Stimulated activated CD8-positive, alpha-beta memory T cell treated with anti-CD3 and anti-CD28 coated beads, Interleukin-15, amount 100 ng/mL, for 1 hour (primary cell): Measurements from ENCODE around the gene MORC3.
"Not testable (repeated sequence)": the region's sequence is repeated elsewhere in the genome, so short reads cannot be mapped to it uniquely, and the experiment has no call there.

ENCODE experiments used
- DNase-seq: peaks from one replicate; pipeline ENCODE4 v3.0.0-alpha.2; 2020; ENCODE audit warnings: low read depth

Gene MORC3, protein sequence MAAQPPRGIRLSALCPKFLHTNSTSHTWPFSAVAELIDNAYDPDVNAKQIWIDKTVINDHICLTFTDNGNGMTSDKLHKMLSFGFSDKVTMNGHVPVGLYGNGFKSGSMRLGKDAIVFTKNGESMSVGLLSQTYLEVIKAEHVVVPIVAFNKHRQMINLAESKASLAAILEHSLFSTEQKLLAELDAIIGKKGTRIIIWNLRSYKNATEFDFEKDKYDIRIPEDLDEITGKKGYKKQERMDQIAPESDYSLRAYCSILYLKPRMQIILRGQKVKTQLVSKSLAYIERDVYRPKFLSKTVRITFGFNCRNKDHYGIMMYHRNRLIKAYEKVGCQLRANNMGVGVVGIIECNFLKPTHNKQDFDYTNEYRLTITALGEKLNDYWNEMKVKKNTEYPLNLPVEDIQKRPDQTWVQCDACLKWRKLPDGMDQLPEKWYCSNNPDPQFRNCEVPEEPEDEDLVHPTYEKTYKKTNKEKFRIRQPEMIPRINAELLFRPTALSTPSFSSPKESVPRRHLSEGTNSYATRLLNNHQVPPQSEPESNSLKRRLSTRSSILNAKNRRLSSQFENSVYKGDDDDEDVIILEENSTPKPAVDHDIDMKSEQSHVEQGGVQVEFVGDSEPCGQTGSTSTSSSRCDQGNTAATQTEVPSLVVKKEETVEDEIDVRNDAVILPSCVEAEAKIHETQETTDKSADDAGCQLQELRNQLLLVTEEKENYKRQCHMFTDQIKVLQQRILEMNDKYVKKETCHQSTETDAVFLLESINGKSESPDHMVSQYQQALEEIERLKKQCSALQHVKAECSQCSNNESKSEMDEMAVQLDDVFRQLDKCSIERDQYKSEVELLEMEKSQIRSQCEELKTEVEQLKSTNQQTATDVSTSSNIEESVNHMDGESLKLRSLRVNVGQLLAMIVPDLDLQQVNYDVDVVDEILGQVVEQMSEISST

DNA sequence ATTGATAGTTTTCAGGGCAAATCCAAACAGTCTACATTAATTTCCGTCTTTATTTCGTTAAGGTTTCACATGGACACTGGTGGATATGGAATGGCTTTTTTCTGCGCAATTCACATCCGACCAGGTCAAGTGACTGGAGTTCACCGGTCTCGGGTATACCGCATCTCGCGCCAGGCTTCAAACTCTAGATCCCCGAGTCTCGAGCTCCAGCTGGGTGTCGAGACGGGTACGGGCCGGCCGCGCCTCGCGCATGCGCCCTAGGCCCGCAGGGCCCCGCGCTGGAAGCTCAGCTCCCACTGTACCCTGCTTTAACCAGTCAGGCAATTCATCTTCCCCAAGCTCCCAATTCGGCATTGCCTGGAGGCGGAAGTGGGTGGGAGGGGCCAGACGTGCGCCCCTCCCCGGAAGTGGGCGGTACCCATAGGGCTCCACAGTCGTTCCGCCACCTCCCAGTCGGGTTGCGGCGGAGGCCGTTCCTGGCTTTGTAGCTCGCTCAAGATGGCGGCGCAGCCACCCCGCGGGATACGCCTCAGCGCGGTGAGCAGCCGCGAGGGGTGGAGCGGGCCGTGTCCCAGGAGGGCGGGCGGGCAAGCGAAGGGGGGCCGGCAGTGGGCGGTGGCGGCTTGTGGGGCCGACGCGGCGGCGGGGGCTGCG lies at the start of gene MORC3:
TSS of gene MORC3 (plus strand) at position 431 of the 654 bp plus-strand sequence. CDS start at position 499, 68 bp downstream.
- DNase-seq: peak; percentile 95

DNA sequence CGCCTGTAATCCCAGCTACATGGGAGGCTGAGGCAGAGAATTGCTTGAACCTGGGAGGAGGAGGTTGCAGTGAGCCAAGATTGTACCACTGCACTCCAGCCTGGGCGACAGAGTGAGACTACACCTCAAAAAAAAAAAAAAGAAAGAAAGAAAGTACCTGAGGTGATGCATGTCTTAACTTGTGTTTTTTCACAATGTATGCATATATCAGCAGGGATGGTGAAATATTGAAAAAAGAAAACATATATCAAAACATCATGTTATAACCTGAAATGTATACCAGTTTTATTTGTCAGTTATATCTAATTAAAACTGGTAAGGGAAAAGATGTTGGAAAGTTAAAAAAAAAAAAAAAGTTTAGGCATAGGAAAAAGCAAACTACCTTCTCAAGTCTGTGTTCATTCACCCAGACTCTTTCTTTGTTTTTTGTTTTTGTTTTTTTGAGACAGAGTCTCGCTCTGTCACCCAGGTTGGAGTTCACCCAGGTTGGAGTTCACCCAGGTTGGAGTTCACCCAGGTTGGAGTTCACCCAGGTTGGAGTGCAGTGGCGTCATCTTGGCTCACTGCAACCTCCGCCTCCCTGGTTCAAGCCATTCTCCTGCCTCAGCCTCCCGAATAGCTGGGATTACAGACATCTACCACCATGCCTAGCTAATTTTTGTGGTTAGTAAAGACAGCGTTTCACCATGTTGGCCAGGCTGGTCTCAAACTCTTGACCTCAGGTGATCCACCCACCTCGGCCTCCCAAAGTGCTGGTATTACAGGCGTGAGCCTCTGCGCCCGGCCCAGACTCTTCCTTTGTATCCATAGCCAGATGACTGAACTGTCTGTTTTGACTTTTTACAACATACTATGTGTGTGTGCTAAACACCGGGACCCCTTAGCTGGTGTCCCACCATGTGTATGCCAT lies 49.0 kb upstream of the MORC3 start:
- DNase-seq: not testable (repeated sequence)

DNA sequence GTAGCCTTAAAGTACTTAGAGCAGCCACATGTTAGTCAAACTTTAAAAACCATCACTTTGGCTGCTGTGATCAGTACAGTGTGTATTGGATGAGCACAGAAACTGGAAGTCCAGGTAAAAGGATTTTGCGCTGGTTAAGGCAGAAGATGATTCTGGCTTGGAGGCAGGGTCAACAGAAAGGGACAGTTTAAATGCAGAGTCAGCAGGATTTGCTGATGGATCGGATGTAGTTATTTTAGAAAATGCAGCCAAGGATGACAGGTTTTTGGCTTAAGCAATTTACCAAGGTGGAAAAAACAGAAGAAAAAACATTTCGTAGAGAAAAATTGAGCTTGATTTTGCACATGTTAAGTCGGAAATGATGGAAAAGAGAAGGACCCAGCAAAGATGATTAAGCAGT lies 45.9 kb upstream of the MORC3 start:
- DNase-seq: no peak

DNA sequence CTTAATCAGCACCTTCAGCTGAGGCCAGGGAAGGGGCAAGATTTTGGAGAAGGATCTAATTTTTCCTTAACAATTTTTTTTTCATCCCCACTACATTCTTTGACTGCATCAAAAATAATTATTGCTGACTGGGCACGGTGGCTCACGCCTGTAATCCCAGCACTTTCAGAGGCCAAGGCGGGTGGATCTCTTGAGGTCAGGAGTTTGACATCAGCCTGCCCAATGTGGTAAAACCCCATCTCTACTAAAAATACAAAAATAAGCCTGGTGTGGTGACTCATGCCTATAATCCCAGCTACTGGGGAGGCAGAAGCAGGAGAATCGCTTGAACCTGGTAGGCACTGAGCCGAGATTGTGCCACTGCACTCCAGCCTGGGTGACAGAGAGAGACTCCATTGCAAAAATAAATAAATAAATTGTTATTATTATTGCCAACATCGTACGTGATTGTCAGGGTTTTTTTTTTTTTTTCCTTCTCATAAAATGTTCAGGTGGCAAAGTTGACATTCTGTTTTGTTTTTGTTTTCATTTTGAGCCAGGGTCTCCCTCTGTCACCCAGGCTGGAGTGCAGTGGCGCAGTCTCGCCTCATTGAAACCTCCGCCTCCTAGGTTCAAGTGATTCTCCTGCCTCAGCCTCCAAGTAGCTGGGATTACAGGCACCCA lies 37.3 kb upstream of the MORC3 start:
- no peak for DNase-seq

DNA sequence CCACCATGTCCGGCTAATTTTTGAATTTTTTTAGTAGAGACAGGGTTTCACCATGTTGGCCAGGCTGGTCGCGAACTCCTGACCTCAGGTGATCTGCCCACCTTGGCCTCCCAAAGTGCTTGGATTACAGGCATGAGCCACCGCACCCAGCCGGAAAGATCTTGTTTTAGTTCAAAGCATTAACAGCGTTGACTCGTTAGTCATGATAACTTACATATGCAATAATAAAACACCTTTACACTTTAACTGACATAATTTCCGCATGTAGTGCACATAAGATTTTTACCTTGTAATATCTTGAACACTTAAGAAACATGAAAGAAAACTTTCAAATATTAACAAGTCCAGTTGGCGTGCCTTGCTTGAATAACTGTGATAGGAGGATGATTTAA lies 36.8 kb upstream of the MORC3 start:
- not testable (repeated sequence) for DNase-seq

DNA sequence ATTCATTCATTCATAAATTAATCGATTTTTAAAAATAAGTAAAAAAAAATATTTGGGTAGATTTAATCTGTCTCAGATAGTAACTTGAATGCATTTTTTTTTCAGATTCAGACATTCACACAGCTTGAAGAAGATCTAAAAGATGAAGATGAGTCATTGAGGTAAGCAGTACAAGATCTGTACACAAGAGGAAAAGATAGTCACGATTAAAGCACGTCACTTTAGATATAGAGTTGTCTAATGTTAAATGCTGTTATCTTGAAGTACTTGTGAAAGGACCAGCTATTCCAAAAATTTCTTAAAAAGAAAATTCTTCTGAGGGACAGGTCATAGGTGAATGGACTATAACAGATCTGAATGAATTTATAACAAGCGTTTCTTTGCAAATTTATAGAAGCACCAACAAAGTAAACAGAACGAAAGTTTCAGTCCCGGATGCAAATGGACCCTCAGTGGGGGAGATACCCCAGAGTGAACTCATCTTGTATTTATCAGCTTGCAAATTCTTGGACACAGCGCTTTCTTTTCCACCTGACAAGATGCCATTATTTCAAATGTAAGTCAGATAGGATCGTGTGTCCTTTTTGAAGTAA lies 31.2 kb upstream of the MORC3 start:
- no peak for DNase-seq

DNA sequence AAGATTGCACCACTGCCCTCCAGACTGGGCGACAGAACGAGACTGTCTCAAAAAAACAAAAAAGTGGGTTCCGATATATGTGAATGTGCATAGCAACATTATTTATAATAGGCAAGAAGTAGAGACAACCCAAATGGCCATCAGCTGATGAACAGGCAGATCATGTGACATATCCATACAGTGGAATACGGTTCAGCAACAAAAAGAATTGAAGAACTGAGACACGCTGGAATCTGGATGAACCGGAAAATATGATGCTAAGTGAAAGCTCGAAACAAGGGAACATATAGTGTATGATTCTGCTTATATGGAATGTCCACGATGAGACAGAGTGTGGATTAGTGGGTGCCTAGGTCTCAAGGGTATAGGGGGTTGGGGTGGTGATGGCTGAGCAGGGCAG lies 28.5 kb upstream of the MORC3 start:
- no peak for DNase-seq

DNA sequence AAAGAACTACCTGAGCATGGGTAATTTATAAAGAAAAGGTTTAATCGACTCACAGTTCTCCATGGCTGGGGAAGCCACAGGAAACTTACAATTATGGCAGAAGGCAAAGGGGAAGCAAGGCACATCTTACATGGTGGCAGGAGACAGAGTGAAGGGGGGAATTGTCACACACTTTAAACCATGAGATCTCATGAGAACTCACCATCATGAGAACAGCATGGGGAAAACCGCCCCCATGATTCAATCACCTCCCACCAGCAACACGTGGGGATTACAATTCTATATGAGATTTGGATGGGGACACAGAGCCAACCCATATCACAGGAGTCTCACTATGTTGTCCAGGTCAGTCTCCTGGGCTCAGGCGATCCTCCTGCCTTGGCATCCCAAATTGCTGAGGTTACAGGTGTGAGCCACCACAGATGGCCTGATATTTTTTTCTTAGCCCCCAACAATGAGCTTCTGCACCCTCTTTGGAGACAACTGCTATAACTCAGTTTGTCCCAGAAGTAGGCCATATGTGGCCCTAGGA lies 22.5 kb upstream of the MORC3 start:
- no peak for DNase-seq

DNA sequence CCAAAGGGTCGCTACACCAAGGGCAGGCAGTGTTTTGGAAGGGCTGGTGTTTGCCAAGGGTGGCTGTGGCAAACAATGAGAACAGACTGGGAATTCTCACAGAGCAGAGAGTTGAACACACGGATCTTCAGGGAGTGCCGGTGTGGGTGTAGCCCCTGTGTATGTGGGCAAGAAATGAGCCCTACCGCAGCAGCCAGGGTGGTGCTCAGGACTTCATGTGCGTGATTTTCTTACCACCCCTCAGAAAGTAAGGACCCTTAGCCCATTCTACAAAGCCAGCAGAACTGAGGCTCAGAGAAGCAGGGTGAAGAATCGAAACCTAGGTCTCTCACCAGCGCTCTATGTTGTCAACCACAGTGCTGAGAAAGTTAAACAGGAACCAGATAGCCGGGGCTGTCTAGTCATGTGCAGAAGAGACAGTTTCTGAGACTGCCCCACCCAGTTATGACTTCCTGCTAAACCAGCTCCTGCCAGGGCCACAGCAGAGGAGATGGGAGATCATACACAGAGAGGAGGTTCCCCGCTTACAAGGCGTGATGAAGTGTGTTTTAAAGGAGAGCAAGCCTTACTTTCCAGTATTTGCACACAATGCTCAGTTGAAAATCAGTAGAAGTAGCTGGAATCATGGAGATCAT lies 21.9 kb upstream of the MORC3 start:
- peak; percentile 35 for DNase-seq

DNA sequence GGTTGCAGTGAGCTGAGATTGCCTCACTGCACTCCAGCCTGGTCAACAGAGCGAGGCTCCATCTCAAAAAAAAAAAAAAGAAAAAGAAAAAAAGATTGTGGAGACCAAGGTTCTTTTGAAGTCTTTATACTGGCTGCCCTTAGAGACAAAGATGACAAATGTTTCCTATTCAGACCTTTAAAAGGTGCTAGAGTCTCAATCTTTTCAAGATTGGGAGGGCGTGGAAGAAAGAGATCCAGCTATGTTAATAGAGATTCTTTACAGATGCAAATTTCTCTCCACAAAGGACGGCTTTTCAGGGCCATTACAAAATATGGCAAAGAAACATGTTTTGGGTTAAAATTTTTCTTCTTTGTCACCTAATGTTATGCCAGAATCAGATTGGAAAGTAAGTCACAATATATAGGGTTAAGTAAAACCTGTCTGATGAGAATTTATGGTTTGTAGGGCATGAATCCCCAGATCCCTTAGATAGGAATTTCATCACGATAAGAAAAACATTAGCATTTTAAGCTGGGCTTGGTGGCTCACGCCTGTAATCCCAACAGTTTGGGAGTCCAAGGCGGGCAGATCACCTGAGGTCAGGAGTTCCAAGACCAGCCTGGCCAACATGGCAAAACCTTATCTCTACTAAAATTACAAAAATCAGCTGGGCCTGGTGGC lies 13.0 kb upstream of the MORC3 start:
- no peak for DNase-seq

DNA sequence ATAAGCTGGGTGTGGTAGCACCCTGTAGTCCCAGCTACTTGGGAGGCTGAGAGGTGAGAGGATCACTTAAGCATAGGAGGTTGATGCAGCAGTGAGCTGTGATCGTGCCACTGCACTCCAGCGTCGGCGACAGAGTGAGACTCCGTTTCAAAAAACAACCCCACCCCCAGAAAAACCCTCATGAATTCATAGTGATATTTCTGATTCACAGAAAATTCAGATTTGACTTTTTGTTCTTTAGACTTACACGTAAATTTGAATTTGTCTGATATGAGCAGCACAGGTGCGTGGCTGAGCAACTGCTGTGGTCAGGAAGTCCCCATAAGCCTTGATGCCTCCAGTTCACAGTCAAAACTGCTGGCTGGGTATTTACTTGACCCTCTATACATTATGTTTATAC lies 10.0 kb upstream of the MORC3 start:
- DNase-seq: no peak

DNA sequence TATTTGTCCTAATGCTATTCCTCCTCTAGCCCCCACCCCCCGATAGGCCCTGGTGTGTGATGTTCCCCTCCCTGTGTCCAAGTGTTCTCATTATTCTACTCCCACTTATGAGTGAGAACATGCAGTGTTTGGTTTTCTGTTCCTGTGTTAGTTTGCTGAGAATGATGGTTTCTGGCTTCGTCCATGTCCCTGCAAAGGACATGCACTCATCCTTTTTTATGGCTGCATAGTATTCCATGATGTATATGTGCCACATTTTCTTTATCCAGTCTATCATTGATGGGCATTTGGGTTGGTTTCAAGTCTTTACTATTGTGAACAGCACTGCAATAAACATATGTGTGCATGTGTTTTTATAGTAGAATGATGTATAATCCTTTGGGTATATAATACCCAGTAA lies 6.6 kb upstream of the MORC3 start:
- not testable (repeated sequence) for DNase-seq

DNA sequence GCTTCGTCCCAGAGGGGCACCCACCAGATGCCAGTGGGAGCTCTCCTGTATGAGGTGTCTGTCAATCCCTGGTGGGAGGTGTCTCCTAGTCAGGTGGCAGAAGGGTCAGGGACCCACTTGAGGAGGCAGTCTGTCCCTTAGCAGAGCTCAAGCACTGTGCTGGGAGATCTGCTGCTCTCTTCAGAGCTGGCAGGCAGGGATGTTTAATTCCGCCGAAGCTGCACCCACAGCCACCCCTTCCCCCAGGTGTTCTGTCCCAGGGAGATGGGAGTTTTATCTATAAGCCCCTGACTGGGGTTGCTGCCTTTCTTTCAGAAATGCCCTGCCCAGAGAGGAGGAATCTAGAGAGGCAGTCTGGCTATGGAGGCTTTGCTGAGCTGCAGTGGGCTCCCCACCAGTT lies 4.0 kb upstream of the MORC3 start:
- DNase-seq: not testable (repeated sequence)

DNA sequence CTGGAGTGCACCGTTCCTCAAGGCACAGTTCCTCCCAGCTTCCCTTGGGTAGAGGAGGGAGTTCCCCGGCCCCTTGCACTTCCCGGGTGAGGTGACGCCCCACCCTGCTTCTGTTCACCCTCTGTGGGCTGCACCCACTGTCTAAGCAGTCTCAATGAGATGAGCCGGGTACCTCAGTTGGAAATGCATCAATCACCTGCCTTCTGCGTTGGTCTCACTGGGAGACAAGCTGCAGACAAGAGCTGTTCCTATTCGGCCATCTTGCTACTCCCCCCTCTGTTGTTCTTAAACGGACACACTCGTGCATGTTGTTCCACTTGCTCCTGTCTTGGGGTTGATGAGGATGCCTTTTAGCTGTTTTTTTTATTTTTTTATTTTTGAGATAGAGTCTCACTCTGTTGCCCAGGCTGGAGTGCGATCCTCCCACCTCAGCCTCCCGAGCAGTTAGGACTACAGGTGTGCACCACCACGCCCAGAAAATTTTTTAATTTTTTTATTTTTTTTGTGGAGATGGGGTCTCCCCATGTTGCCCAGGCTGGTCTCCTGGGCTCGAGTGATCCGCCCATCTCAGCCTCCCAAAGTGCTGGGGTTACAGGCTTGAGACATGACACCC lies 3.0 kb upstream of the MORC3 start:
- DNase-seq: no peak

DNA sequence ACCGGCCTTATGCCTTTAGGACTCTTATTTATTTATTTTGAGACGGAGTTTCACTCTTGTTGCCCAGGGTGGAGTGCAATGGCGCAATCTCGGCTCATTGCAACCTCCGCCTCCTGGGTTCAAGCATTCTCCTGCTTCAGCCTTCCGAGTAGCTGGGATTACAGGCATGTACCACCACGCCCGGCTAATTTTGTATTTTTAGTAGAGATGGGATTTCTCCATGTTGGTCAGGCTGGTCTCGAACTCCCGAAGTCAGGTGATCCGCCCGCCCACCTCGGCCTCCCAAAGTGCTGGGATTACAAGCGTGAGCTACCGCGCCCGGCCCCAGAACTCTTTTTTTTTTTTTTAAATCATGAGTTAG lies 611 bp upstream of the MORC3 start:
- DNase-seq: not testable (repeated sequence)

DNA sequence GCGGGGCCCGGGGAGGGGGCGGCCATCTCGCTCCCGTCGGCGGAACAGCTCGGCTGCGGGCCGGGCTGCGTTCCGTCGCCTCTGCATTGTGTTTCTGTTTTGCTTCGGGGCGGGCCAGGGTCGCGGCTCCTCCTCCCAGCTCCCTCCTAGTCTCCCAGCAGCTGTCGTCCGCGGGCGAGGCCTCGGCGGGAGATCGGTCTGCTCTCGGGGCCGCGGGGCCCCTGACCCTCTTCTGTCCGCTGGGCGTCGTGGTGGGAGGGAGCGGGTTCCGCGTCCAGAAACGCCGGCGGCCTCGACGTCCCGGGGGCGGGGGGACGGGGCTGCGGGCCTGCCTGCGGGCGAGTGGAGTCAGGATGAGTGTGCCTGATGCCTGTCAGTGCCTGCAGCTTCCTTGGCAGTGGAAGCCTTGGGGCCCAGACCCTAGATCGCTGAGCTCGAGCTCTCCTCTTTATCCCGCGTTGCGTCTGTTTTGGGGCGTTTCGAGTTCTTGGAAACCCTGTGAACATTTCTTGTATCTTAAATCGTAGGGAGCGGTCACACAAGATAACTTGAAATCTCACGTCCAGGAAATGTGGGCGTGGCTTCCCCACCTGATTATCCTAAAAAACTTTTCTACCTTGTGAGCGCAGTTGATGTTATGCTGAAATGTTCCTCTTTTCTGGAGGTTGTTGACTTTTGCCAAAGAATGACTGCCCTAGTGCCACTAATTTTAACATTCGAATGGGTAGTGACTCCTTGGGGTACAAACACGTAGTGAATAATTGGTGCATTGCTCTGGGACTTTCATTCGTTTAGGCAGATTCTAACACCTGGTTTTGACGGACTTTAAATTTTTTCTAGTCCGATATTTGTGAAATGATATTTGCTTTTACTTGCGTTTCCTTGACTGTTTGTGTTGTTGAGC lies 676 bp downstream of the MORC3 start:
- DNase-seq: peak; percentile 24

DNA sequence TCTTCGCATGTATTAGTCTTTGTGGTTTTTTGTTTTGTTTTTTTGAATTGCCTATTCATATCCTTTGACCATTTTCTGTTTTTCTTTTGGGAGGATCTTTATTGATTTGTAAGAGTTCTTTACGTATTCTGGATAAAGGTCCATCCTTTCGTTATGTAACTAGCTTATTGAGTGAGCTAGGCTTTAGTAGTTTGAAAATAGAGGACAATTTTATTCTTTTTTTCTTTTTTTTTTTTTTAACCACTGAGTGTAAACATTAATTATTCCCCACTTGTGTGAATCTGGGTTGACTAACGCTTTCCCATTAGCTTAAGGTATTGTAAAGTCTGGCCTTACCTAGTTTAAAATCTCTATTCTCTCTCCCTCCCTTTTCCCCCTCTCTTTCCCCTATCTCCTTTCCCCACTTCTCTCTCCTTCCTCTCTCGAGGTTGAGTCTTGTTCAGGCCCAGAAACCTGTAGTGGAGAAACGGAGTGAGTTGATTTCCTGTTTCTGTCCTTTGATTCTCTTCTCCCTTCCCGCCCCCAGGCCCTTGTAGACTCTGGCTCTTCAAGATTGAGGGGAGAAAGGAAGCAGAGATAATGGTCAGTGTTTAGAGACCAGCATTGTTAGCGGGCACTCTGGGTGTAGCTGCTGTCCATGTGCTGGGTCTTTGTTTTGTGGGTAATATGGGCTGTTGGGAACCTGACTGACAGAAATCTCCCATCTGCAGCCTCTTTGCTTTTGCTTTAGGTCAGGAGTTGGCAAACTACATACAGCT lies 1.5 kb downstream of the MORC3 start:
- DNase-seq: no peak
